Transverse colon (tissue), 4 donors: ENCODE measurements around the gene OSGEPL1. TPM values are rescaled to one million over a fixed set of nuclear protein-coding genes. Genes with fewer than 3 reads are reported as not detected.
"Not testable (repeated sequence)": the region's sequence is repeated elsewhere in the genome, so short reads cannot be mapped to it uniquely, and the experiment has no call there.

Source experiments
- DNase-seq: peaks from one replicate; pipeline ENCODE4 v3.0.0-alpha.2; 2019
- H3K27ac ChIP-seq, 4 donors: fragments of 200-600 bp; sonication (generic); 2 replicates each; pipeline ENCODE4 v1.5.1; 2016 to 2018; ENCODE audit warnings: inconsistent platforms in 4 of 4
- H3K27me3 ChIP-seq: fragments of 200-600 bp; sonication (generic); 2 replicates; pipeline ENCODE4 v1.5.1; 2017; ENCODE audit warnings: inconsistent platforms
- H3K36me3 ChIP-seq, 4 donors: fragments of 200-600 bp; sonication (generic); 2 replicates each; pipeline ENCODE4 v1.5.1; 2017 to 2019; ENCODE audit warnings: inconsistent platforms in 4 of 4
- H3K4me1 ChIP-seq, 4 donors: fragments of 200-600 bp; sonication (generic); 2 replicates each; pipeline ENCODE4 v1.5.1; 2017 to 2020; ENCODE audit warnings: inconsistent platforms in 4 of 4
- H3K4me3 ChIP-seq, 4 donors: fragments of 200-600 bp; sonication (generic); 1 replicate in 1 of 4; 2 replicates in 3 of 4; pipeline versions ENCODE4 v1.5.1 to v1.6.1; 2017 to 2019; ENCODE audit warnings: inconsistent platforms in 4 of 4
- H3K9me3 ChIP-seq, 2 donors: fragments of 200-600 bp; sonication (generic); 2 replicates each; pipeline ENCODE4 v1.5.1; 2017 to 2019; ENCODE audit warnings: inconsistent platforms in 2 of 2
- EP300 ChIP-seq: sonication (generic); formaldehyde crosslinking; IDR thresholded peaks from one replicate; pipeline ENCODE4 v1.6.1; 2017; ENCODE audit warnings: antibody characterized with exemption, low read depth
- POLR2A ChIP-seq: fragments of 450-650 bp; IDR thresholded peaks from one replicate; pipeline ENCODE4 v1.6.1; 2016; ENCODE audit warnings: antibody characterized with exemption, mild to moderate bottlenecking, moderate library complexity
- POLR2AphosphoS5 ChIP-seq, 3 donors: sonication (generic); formaldehyde crosslinking; IDR thresholded peaks; one replicate each; pipeline ENCODE4 v1.6.1; 2016; ENCODE audit warnings: antibody characterized with exemption in 3 of 3
- WGBS, 2 donors: methylation state at CpG; one replicate each; pipeline ENCODE4 v1.1.5; 2018; ENCODE audit warnings: low coverage in 1 of 2; 5-methylcytosine and 5-hydroxymethylcytosine counted together
- in situ Hi-C, 4 donors: fragments of 200-750 bp; cut with MboI; loops; one replicate each; pipeline versions ENCODE4 v1.15.0 to v1.15.1; 2017; ENCODE audit warnings: low sequenced_read_pairs in 3 of 4, low pct_ligation_motif_present in 1 of 4, low pct_unique_long_range_greater_than_20kb in 1 of 4
- intact Hi-C: fragments of 100-400 bp; cut with DNase I; formaldehyde crosslinking; loops from one replicate; pipeline ENCODE4 v1.15.1; 2023; ENCODE audit warnings: low total_unique reads
- total RNA-seq, 4 donors: library from RNA; depleted of rRNA; stranded (reverse); fragments of >200 nt; gene quantifications; one replicate each; pipeline ENCODE4 v1.1.0, GENCODE V29; 2016
- TF ChIP-seq, protein P1 (sequence below), 5 experiments: fragments of 200-600 bp in 3 of 5; fragments of 450-650 bp in 2 of 5; sonication (generic) in 3 of 5; IDR thresholded peaks; 1 replicate in 2 of 5; 2 replicates in 3 of 5; pipeline ENCODE4 v1.5.1; 2016 to 2017; ENCODE audit warnings: antibody characterized with exemption in 5 of 5, inconsistent platforms in 3 of 5, mild to moderate bottlenecking in 2 of 5, moderate library complexity in 1 of 5

OSGEPL1 gene
- total RNA-seq, 4 donors from 2014 or later, result 2.7 to 14.7 (median 5.1) TPM; not detected in 1

GRCh38 chr2:189723192-189723591, 39.4 kb downstream of the OSGEPL1 start:
- no peak for DNase-seq
- no peaks in the 10 kb centered on the region for H3K9me3 ChIP-seq
- H3K4me3 ChIP-seq, result no peak overlapping the region
- intact Hi-C loops, result no loop called here
- in situ Hi-C loops, result no loop called here
- no peaks in the 10 kb centered on the region for H3K27me3 ChIP-seq
- no peak overlapping the region for H3K27ac ChIP-seq
- TF ChIP-seq POLR2AphosphoS5 (IDR thresholded peaks at IDR 0.05) (no peak), EP300 (no peak), POLR2A (no peak)
- TF ChIP-seq, protein P1, sequence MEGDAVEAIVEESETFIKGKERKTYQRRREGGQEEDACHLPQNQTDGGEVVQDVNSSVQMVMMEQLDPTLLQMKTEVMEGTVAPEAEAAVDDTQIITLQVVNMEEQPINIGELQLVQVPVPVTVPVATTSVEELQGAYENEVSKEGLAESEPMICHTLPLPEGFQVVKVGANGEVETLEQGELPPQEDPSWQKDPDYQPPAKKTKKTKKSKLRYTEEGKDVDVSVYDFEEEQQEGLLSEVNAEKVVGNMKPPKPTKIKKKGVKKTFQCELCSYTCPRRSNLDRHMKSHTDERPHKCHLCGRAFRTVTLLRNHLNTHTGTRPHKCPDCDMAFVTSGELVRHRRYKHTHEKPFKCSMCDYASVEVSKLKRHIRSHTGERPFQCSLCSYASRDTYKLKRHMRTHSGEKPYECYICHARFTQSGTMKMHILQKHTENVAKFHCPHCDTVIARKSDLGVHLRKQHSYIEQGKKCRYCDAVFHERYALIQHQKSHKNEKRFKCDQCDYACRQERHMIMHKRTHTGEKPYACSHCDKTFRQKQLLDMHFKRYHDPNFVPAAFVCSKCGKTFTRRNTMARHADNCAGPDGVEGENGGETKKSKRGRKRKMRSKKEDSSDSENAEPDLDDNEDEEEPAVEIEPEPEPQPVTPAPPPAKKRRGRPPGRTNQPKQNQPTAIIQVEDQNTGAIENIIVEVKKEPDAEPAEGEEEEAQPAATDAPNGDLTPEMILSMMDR (IDR thresholded peaks at IDR 0.05), result no peak
- no peaks in the 10 kb centered on the region for H3K4me1 ChIP-seq
- no peaks in the 10 kb centered on the region for H3K36me3 ChIP-seq

GRCh38 chr2:189719571-189719970, 43.0 kb downstream of the OSGEPL1 start:
- intact Hi-C loops (no loop called here), in situ Hi-C loops (no loop called here)
- no peaks in the 10 kb centered on the region for H3K27me3 ChIP-seq
- H3K4me3 ChIP-seq, result no peak overlapping the region
- no peak overlapping the region for H3K27ac ChIP-seq
- no peak for DNase-seq
- 80 to 94% methylated on average over 4 of the region's 4 CpGs for WGBS, 2 donors
- H3K4me1 ChIP-seq, result no peaks in the 10 kb centered on the region
- H3K36me3 ChIP-seq, result no peaks in the 10 kb centered on the region
- H3K9me3 ChIP-seq, result no peaks in the 10 kb centered on the region
- TF ChIP-seq POLR2A (no peak), POLR2AphosphoS5 (IDR thresholded peaks at IDR 0.05) (no peak), EP300 (no peak)
- TF ChIP-seq, protein P1 (IDR thresholded peaks at IDR 0.05), result no peak

DNA sequence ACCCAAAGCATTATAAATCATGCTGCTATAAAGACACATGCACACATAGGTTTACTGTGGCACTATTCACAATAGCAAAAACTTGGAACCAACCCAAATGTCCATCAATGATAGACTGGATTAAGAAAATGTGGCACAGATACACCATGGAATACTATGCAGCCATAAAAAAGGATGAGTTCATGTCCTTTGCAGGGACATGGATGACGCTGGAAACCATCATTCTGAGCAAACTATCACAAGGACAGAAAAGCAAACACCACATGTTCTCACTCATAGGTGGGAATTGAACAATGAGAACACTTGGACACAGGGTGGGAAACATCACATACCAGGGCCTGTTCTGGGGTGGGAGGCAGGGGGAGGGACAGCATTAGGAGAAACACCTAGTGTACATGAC, 45.0 kb downstream of the OSGEPL1 start:
- H3K27me3 ChIP-seq, H3K4me1 ChIP-seq, in situ Hi-C loops, H3K4me3 ChIP-seq, H3K27ac ChIP-seq, H3K36me3 ChIP-seq, H3K9me3 ChIP-seq, intact Hi-C loops, DNase-seq: not testable (repeated sequence)
- 95 to 100% methylated on average over 1 of the region's 1 CpG for WGBS, 2 donors

- in situ Hi-C loops, result no loop called here
- Histone ChIP-seq H3K36me3 (peaks cover 0 to 9% (median 0%) of the 10 kb centered on the region in 4 donors), H3K4me1 (no peaks in the 10 kb centered on the region), H3K4me3 (no peak overlapping the region), H3K27me3 (no peaks in the 10 kb centered on the region), H3K27ac (no peak overlapping the region), H3K9me3 (no peaks in the 10 kb centered on the region)
- no peak for DNase-seq
- TF ChIP-seq EP300, result no peak
- no peak for TF ChIP-seq POLR2AphosphoS5 (IDR thresholded peaks at IDR 0.05)
- TF ChIP-seq, protein P1 (IDR thresholded peaks at IDR 0.05), result no peak
- TF ChIP-seq POLR2A, result no peak
- intact Hi-C loops, result no loop called here
- 87 to 92% methylated on average over 5 of the region's 5 CpGs for WGBS, 2 donors
Measured at GRCh38 chr2:189709501-189710221, 52.9 kb downstream of the OSGEPL1 start.

GRCh38 chr2:189702071-189702470, 60.5 kb downstream of the OSGEPL1 start:
- H3K27me3 ChIP-seq, result no peaks in the 10 kb centered on the region
- no peak overlapping the region for H3K27ac ChIP-seq
- intact Hi-C loops, result no loop called here
- H3K4me1 ChIP-seq, result peaks cover 0 to 6% (median 0%) of the 10 kb centered on the region in 4 donors
- no peaks in the 10 kb centered on the region for H3K36me3 ChIP-seq
- TF ChIP-seq, protein P1 (IDR thresholded peaks at IDR 0.05), result no peak
- no peak for TF ChIP-seq POLR2AphosphoS5 (IDR thresholded peaks at IDR 0.05)
- no peaks in the 10 kb centered on the region for H3K9me3 ChIP-seq
- no peak for DNase-seq
- in situ Hi-C loops, result no loop called here
- H3K4me3 ChIP-seq, result no peak overlapping the region
